Ascending aorta (tissue), 2 donors: ENCODE measurements around the gene IGSF9. TPM values are rescaled to one million over a fixed set of nuclear protein-coding genes. Genes with fewer than 3 reads are reported as not detected.

Experiments
- DNase-seq, 2 donors: peaks; one replicate each; pipeline ENCODE4 v3.0.0-alpha.2; 2019; ENCODE audit warnings: low spot score in 2 of 2
- H3K27ac ChIP-seq, 2 donors: fragments of 200-600 bp; sonication (generic); one replicate each; pipeline ENCODE4 v1.5.1; 2016 to 2017; ENCODE audit warnings: mild to moderate bottlenecking in 1 of 2
- H3K27me3 ChIP-seq: fragments of 200-600 bp; sonication (generic); one replicate; pipeline ENCODE4 v1.5.1; 2017
- H3K36me3 ChIP-seq, 2 donors: fragments of 200-600 bp; sonication (generic); one replicate each; pipeline ENCODE4 v1.5.1; 2016
- H3K4me1 ChIP-seq, 2 donors: fragments of 200-600 bp; sonication (generic); one replicate each; pipeline ENCODE4 v1.5.1; 2016 to 2017; ENCODE audit warnings: mild to moderate bottlenecking in 1 of 2
- H3K4me3 ChIP-seq, 2 donors: fragments of 200-600 bp; sonication (generic); one replicate each; pipeline ENCODE4 v1.5.1; 2016 to 2017; ENCODE audit warnings: mild to moderate bottlenecking in 1 of 2
- H3K9me3 ChIP-seq, 2 donors: fragments of 200-600 bp; sonication (generic); one replicate each; pipeline ENCODE4 v1.5.1; 2016
- CTCF ChIP-seq, 3 experiments: fragments of 200-600 bp in 2 of 3; fragments of 450-650 bp in 1 of 3; sonication (generic) in 2 of 3; IDR thresholded peaks; one replicate each; pipeline ENCODE4 v1.5.1; 2016 to 2019; ENCODE audit warnings: antibody characterized with exemption in 3 of 3, mild to moderate bottlenecking in 1 of 3, moderate library complexity in 1 of 3
- intact Hi-C: fragments of 100-400 bp; cut with DNase I; formaldehyde crosslinking; loops from one replicate; pipeline ENCODE4 v1.15.1; 2023
- total RNA-seq: library from RNA; depleted of rRNA; stranded (reverse); fragments of >200 nt; gene quantifications from one replicate; pipeline ENCODE4 v1.1.0, GENCODE V29; 2016

The IGSF9 gene
- total RNA-seq, 1 donor from 2014 or later = 0.11 TPM

GRCh38 chr1:159919236-159919865, 26.1 kb downstream of the IGSF9 start:
- intact Hi-C loops = no loop called here
- Histone ChIP-seq H3K36me3 (peaks cover 30 to 46% of the 10 kb centered on the region in 2 donors), H3K27ac (peak overlapping the region; percentile 5 to 96)

GRCh38 chr1:159918352-159919200, 26.8 kb downstream of the IGSF9 start:
- H3K27ac ChIP-seq = peak overlapping the region; percentile 5 to 96
- H3K36me3 ChIP-seq = peaks cover 30 to 46% of the 10 kb centered on the region in 2 donors
- peaks cover 6 to 31% of the 10 kb centered on the region in 2 donors for H3K4me1 ChIP-seq
- DNase-seq = no peak
- no peak overlapping the region for H3K4me3 ChIP-seq
- intact Hi-C loops = no loop called here
- TF ChIP-seq CTCF (IDR thresholded peaks at IDR 0.05) = no peak
- no peaks in the 10 kb centered on the region for H3K9me3 ChIP-seq
- no peaks in the 10 kb centered on the region for H3K27me3 ChIP-seq

More at GRCh38 chr1:159919236-159919865, 26.1 kb downstream of the IGSF9 start:
- H3K9me3 ChIP-seq = no peaks in the 10 kb centered on the region
- no peaks in the 10 kb centered on the region for H3K27me3 ChIP-seq
- DNase-seq = no peak
- TF ChIP-seq CTCF (IDR thresholded peaks at IDR 0.05) = no peak
- no peak overlapping the region for H3K4me3 ChIP-seq
- peaks cover 6 to 31% of the 10 kb centered on the region in 2 donors for H3K4me1 ChIP-seq

- no peak overlapping the region for H3K4me3 ChIP-seq
- H3K9me3 ChIP-seq = no peaks in the 10 kb centered on the region
- peaks cover 6 to 26% of the 10 kb centered on the region in 2 donors for H3K4me1 ChIP-seq
- TF ChIP-seq CTCF (IDR thresholded peaks at IDR 0.05) = no peak
- peak overlapping the region; percentile 21 to 96 for H3K27ac ChIP-seq
- peaks cover 30 to 46% of the 10 kb centered on the region in 2 donors for H3K36me3 ChIP-seq
- H3K27me3 ChIP-seq = no peaks in the 10 kb centered on the region
- DNase-seq = no peak
- intact Hi-C loops = no loop called here
Measured at GRCh38 chr1:159917533-159918351, 27.7 kb downstream of the IGSF9 start.

GRCh38 chr1:159916242-159917051, 29.0 kb downstream of the IGSF9 start:
- DNase-seq = no peak
- Histone ChIP-seq H3K4me1 (peaks cover 0 to 16% of the 10 kb centered on the region in 2 donors), H3K27me3 (no peaks in the 10 kb centered on the region), H3K9me3 (no peaks in the 10 kb centered on the region), H3K36me3 (peaks cover 30 to 46% of the 10 kb centered on the region in 2 donors), H3K4me3 (no peak overlapping the region), H3K27ac (peak overlapping the region; percentile 63 to 96)
- TF ChIP-seq CTCF (IDR thresholded peaks at IDR 0.05) = no peak
- intact Hi-C loops = no loop called here
